Measurements from ENCODE around the gene DOCK6.

The DOCK6 gene

GRCh38 chr19:11191934-11192333 is 70.4 kb downstream of the DOCK6 start:
- TF ChIP-seq CTCF (IDR thresholded peaks at IDR 0.05): no peak

DNA sequence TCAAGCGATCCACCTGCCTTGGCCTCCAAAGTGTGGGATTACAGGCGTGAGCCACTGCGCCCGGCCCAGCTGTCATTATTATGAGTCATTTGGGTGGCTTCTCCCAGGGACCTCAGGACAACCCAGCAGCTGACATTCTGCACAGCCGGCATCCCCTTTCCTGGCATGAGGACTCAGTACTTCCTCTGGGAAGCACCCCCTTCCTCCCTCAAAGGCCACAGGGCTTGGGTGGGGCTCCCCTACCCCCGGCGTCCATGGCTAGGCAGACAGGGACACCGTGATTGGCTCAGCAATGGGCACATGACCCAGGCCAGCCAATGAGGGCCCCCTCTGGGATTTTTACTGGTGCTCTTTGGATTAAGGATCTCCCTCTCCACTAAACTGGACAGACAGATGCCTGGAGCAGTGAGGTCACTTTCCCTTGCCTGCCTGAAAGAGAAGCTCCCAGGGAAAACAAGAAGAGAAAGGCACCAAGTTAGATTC is 71.0 kb downstream of the DOCK6 start:
- no peak for TF ChIP-seq CTCF (IDR thresholded peaks at IDR 0.05)

DNA sequence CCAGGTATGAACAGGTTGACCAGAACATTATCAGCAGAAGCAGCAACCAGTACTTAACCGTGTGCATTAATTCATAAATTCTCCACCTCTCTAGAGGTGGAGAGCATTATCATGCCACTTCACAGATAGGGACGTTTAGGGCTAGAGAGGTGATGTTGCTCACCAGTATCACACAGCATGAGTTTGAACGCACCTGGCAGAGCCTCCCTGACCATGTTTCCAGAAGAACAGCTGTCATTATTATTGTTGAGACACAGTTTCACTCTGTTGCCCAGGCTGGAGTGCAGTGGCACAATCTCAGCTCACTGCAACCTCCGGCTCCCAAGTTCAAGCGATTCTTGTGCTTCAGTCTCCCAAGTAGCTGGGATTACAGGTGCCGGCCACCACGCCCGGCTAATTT is 71.8 kb downstream of the DOCK6 start:
- no peak for TF ChIP-seq CTCF (IDR thresholded peaks at IDR 0.05)

GRCh38 chr19:11187441-11187840 is 74.9 kb downstream of the DOCK6 start:
- no peak for TF ChIP-seq CTCF (IDR thresholded peaks at IDR 0.05)

DNA sequence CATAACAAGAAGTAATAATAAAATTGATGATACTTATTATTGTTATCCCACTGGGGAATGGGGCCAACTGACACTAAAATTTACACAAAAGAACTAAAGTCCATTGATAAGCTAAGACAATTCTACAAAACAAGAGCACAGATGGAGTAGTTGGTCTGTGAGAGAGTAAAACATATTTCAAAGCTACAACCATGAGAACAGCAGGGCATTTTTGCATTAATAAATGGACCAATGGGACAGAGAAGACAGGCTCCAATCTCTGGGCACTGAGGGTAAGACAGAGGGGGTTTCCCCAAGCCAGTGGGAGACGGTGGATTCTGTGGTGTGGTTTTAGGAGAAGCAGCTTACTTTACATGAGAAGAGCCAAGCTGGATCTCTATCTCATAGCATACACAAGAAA is 79.3 kb downstream of the DOCK6 start:
- no peak for TF ChIP-seq CTCF (IDR thresholded peaks at IDR 0.05)

DNA sequence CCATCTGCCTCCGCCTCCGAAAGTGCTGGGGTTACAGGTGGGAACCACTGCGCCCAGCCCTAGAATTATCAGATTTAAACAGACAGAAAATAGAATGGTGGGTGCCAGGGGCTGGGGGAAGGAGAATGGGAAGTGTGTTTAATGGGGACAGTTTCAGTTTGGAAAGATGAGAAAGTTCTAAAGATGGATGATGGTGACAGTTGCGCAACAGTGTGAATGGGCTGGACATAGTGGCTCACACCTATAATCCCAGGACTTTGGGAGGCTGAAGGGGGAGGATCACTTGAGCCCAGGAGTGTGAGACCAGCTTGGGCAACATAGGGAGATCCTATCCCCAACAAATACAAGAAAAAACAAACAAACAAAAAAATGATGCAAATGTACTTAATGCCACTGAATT is 80.8 kb downstream of the DOCK6 start:
- no peak for TF ChIP-seq CTCF (IDR thresholded peaks at IDR 0.05)

DNA sequence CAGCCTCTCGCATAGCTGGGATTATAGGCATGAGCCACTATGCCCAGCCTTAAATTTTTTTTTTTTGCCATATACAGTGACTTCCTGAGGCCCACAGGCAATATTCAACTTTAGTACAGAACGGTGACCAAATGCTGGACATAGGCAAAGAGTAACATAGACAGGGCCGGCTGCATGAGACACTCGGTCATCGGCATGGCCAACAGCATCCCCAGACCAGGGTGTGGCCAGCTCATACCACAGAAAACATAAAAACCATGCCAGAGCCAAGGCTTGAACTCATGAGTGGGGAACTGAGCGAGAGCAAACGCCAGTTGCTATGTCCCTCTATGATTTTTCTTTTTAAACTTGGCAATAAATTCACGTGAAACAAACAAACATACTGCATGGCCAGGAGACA is 82.0 kb downstream of the DOCK6 start:
- TF ChIP-seq CTCF (IDR thresholded peaks at IDR 0.05): no peak

- TF ChIP-seq CTCF (IDR thresholded peaks at IDR 0.05): no peak
Observed at GRCh38 chr19:11179716-11180297, 82.5 kb downstream of the DOCK6 start.

Data from LNCAP (cell line).